Hepatocyte (in vitro differentiated cells): ENCODE results near the gene NAA15.

Experiments
- CTCF ChIP-seq: fragments of 200-600 bp; sonication (generic); IDR thresholded peaks from 2 replicates; pipeline ENCODE4 v1.5.1; 2016; ENCODE audit warnings: antibody characterized with exemption, mild to moderate bottlenecking; ENCODE audit not compliant: poor library complexity
- EZH2 ChIP-seq: fragments of 200-600 bp; sonication (generic); IDR thresholded peaks from 2 replicates; pipeline ENCODE4 v1.6.1; 2016; ENCODE audit warnings: antibody characterized with exemption, mild to moderate bottlenecking, borderline replicate concordance

GRCh38 chr4:139443661-139444060 is 142.4 kb downstream of the NAA15 start:
- TF ChIP-seq EZH2 (no peak), CTCF (no peak)
